Upper lobe of right lung (tissue), 1 donor: ENCODE data around the gene B4GALNT3. TPM values are rescaled to one million over a fixed set of nuclear protein-coding genes. Genes with fewer than 3 reads are reported as not detected.
"Not testable (repeated sequence)": the region's sequence is repeated elsewhere in the genome, so short reads cannot be mapped to it uniquely, and the experiment has no call there.

ENCODE experiments used
- ATAC-seq: fragments of 200-7000 bp; cut with Tn5 transposase; one replicate; pipeline ENCODE4 v1.9.1; 2020; ENCODE audit warnings: mild to moderate bottlenecking, moderate library complexity
- DNase-seq: peaks from one replicate; pipeline ENCODE4 v3.0.0-alpha.2; 2020
- H3K27ac ChIP-seq: fragments of 200-600 bp; one replicate; pipeline ENCODE4 v1.8.0; 2022
- H3K27me3 ChIP-seq: fragments of 200-600 bp; one replicate; pipeline ENCODE4 v1.8.0; 2022; ENCODE audit warnings: mild to moderate bottlenecking
- H3K36me3 ChIP-seq: fragments of 200-600 bp; one replicate; pipeline ENCODE4 v1.8.0; 2022
- H3K4me1 ChIP-seq: fragments of 200-600 bp; one replicate; pipeline ENCODE4 v1.8.0; 2022
- H3K4me3 ChIP-seq: fragments of 200-600 bp; one replicate; pipeline ENCODE4 v1.8.0; 2022; ENCODE audit warnings: mild to moderate bottlenecking
- H3K9me3 ChIP-seq: fragments of 200-600 bp; one replicate; pipeline ENCODE4 v1.8.0; 2022
- CTCF ChIP-seq: fragments of 200-600 bp; IDR thresholded peaks from one replicate; pipeline ENCODE4 v1.8.0; 2022; ENCODE audit warnings: antibody characterized with exemption
- intact Hi-C: fragments of 100-400 bp; cut with DNase I; formaldehyde crosslinking; loops from one replicate; pipeline ENCODE4 v1.11.0; 2022
- total RNA-seq: library from RNA; stranded (reverse); fragmentation: NEBNext Ultra II Directional; extraction: Animal tissue kit (Norgen Biotek cat#: 25700); gene quantifications from one replicate; pipeline ENCODE4 v1.2.1, GENCODE V29; 2021
- donor health status: DM: no; HTN: yes; CAD: no; lungs with severe emphysema.

B4GALNT3 gene
- total RNA-seq, 1 donor from 2014 or later: 14.0 TPM

DNA sequence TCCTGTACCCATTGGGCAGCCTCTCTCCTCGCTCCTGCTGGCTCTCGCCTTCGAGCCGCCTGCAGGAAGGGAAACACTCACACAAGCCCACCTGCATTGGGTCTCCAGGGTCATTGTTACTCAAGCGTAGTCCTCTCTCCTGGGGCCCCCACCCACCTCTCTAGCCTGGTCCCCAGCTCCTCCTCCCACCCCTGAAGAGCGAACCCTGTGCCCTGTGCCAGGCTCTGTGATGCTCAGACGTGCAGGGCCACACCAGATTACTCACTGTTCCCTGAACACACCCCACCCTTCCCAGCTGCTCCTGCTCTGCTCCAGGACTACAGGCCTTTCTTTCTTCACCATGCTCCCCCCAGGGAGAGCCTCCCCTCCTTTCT is 115.4 kb downstream of the B4GALNT3 start:
- DNase-seq (no peak), ATAC-seq (no peak)
- peak overlapping the region; percentile 28 for H3K27ac ChIP-seq
- H3K27me3 ChIP-seq: no peaks in the 10 kb centered on the region
- no peaks in the 10 kb centered on the region for H3K9me3 ChIP-seq
- TF ChIP-seq CTCF: no peak
- H3K36me3 ChIP-seq: no peaks in the 10 kb centered on the region
- intact Hi-C loops: loop anchor here (10.0 kb wide), 2 partner anchors 70 to 180 kb away; partner anchors contain the start of gene WNK1
- H3K4me3 ChIP-seq: no peak overlapping the region
- peaks cover 30% of the 10 kb centered on the region for H3K4me1 ChIP-seq

- ATAC-seq (peak; percentile 96), DNase-seq (peak; percentile 91)
- intact Hi-C loops: loop anchor here (10.0 kb wide), 2 partner anchors 69 to 179 kb away; partner anchors contain the start of gene WNK1
- Histone ChIP-seq H3K9me3 (no peaks in the 10 kb centered on the region), H3K27me3 (no peaks in the 10 kb centered on the region), H3K4me1 (peaks cover 27% of the 10 kb centered on the region), H3K36me3 (no peaks in the 10 kb centered on the region), H3K4me3 (peak overlapping the region; percentile 17), H3K27ac (peak overlapping the region; percentile 28)
- peak; percentile 100 for TF ChIP-seq CTCF
Observed at GRCh38 chr12:575948-576614, 116.3 kb downstream of the B4GALNT3 start.

GRCh38 chr12:576615-577110 is 116.9 kb downstream of the B4GALNT3 start:
- no peaks in the 10 kb centered on the region for H3K27me3 ChIP-seq
- DNase-seq (no peak), ATAC-seq (no peak)
- peak overlapping the region; percentile 28 for H3K27ac ChIP-seq
- peaks cover 26% of the 10 kb centered on the region for H3K4me1 ChIP-seq
- no peaks in the 10 kb centered on the region for H3K36me3 ChIP-seq
- H3K9me3 ChIP-seq: no peaks in the 10 kb centered on the region
- peak overlapping the region; percentile 17 for H3K4me3 ChIP-seq
- intact Hi-C loops: loop anchor here (10.0 kb wide), 2 partner anchors 68 to 178 kb away; partner anchors contain the start of gene WNK1
- TF ChIP-seq CTCF: no peak

GRCh38 chr12:577994-578747 is 118.4 kb downstream of the B4GALNT3 start:
- not testable (repeated sequence) for DNase-seq, H3K27ac ChIP-seq
- intact Hi-C loops: loop anchor here (10.0 kb wide), 2 partner anchors 67 to 177 kb away; partner anchors contain the start of gene WNK1

GRCh38 chr12:578748-579419 is 119.1 kb downstream of the B4GALNT3 start:
- intact Hi-C loops: loop anchor here (10.0 kb wide), 2 partner anchors 66 to 176 kb away; partner anchors contain the start of gene WNK1
- H3K4me1 ChIP-seq: peaks cover 22% of the 10 kb centered on the region
- DNase-seq: no peak
- H3K36me3 ChIP-seq: no peaks in the 10 kb centered on the region
- H3K27ac ChIP-seq: no peak overlapping the region
- no peak for TF ChIP-seq CTCF
- ATAC-seq: no peak
- no peak overlapping the region for H3K4me3 ChIP-seq
- H3K27me3 ChIP-seq: no peaks in the 10 kb centered on the region
- no peaks in the 10 kb centered on the region for H3K9me3 ChIP-seq

More at GRCh38 chr12:577994-578747, 118.4 kb downstream of the B4GALNT3 start:
- not testable (repeated sequence) for H3K9me3 ChIP-seq, H3K4me3 ChIP-seq, H3K27me3 ChIP-seq, ATAC-seq, H3K36me3 ChIP-seq
- peaks cover 22% of the 10 kb centered on the region for H3K4me1 ChIP-seq
